HG02973 (cell line): ENCODE measurements around the gene RAB34.
A peak's percentile ranks its signal among the peaks of the same experiment; 100 is the strongest.

Experiments used
- ATAC-seq: cut with Tn5 transposase; IDR thresholded peaks from one replicate; pipeline ENCODE4 v1.9.1; 2021; ENCODE audit warnings: moderate library complexity; ENCODE audit not compliant: unreplicated experiment

Gene RAB34

GRCh38 chr17:28712705-28713415, 4.8 kb downstream of the RAB34 start:
- no peak for ATAC-seq

DNA sequence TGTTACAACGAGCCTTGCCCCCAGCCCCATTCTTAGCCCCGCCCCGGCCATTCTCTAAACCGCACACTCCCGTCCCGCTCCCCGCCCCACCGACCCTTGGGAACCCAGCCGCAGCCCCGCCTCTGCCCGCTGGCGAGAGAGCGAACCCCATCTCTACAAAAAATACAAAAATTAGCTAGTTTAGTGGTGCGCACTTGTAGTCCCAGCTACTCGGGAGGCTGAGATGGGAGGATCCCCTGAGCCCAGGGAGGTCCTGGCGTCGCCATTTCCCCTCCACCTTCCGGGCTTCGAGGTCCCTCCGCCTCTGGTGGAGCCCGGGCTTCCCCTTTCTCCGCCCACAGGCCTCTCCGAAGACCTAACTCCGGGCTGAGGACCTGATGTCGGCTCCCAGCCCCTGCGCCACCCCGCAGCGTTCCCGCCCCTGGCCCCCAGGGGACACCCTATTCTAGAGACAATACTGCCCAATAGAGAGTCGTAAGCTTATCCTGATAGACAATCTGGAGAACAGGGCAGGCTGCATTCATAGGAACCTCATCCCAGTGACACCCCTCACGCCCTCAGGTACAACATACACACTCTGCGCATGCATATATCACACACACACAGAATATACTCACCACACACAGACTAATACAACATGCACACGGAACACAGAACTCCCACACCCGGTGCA, 5.5 kb downstream of the RAB34 start:
- peak; percentile 34 for ATAC-seq

DNA sequence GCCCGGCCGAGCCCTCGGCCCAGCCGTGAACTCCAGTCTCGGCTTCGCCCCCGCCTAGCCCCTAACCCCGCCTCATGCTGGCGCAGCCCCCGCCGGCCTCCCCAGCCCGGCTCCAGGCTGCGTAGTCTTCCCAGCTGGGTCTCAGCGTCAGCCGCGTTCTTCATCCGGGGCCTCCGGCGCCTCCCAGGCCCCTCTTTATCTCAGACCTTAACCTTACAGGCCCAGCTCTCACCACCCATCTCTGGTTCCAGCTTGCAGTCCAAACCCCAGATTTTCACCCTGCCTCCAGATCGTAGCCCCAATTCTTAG, 6.0 kb downstream of the RAB34 start, which contains the start of gene PROCA1:
Gene PROCA1, minus strand, starts transcription at position 166 of the 309 bp plus-strand sequence. CDS start 228 bp downstream, outside the sequence.
- ATAC-seq: peak; percentile 23

DNA sequence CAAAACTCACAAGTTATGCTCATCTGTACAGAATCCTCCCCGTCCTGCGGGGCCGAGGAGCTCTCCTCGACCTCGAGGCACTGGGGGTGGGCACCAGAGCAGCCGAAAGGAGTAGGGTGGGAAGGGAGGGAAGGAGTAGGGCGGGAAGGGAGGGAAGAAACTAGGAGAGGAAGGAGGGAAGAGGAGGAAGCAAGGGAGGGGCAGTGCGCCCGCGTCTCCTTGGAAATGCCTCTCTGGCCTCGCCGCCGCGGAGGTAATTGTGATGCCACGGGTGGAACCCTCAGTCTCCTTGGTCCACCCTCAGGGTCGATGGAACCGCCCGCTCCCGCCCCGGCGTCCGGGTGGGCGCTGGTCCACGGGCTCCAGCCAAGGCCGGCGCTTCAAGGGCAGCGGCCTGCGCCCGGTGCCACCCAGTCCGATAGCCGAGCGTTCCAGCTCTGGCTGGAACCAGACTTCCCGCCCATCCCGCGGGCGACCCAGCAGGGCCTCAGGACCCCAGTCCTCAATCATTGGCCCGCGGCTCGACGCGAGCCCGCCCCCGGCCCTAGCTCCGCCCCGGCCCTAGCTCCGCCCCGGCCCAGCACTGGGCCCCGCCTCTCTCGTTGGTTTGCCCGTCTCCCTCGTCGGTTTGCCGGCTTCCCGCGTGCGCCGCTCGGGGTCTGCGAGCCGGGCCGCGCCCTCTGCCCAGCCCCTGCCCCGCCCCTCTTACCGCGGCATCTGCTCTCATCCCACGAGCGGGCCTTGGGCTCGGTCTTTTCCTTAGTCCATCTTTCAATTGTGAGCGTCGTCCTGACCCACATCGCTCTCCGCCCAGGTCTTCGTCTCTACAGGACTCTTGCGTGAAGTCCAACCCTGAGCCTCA, 6.6 kb downstream of the RAB34 start:
- ATAC-seq: peak; percentile 52

- ATAC-seq: no peak
Observed at GRCh38 chr17:28707339-28707720, 10.3 kb downstream of the RAB34 start.

DNA sequence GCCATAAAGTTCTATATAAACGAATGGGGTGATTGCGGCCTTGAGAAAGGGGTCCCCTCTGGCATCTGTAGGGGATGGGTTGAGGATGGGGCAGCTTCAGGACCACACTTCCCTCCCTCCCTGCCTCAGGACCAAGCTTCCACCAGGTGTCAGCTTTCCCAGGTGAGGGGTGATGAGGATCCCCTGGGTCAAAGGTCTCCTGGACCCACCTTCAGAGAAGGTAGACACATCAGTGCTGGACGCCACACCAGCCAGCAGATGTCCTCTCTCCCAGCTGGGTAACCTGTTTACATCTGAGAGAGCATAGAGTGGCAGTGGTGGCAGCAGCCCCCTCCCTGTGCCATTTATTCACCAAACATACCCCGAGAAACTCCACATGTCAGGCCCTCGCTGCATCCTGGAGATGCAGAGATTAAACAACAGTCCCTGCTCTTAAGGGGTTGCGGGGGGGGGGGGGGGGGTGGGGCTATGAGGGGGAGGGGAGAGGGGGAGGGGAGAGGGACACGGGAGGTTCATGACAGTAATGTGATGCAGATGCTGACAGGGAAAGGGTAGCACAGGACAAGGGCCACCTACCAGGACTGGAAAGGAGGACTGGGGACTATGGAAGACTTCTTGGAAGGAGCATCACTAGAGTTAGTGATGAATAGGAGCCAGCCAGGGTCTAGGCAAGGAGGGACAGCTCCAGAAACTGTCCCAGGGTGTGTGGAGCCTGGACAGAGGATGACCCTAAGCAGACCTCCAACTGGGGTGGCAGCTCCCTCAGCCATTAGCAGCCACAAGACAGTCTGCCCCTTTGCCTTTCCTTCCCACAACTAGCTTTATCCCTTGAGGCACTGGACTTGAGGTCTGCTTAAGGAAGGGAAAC, 11.0 kb downstream of the RAB34 start:
- no peak for ATAC-seq

GRCh38 chr17:28705728-28706334, 11.8 kb downstream of the RAB34 start:
- no peak for ATAC-seq

DNA sequence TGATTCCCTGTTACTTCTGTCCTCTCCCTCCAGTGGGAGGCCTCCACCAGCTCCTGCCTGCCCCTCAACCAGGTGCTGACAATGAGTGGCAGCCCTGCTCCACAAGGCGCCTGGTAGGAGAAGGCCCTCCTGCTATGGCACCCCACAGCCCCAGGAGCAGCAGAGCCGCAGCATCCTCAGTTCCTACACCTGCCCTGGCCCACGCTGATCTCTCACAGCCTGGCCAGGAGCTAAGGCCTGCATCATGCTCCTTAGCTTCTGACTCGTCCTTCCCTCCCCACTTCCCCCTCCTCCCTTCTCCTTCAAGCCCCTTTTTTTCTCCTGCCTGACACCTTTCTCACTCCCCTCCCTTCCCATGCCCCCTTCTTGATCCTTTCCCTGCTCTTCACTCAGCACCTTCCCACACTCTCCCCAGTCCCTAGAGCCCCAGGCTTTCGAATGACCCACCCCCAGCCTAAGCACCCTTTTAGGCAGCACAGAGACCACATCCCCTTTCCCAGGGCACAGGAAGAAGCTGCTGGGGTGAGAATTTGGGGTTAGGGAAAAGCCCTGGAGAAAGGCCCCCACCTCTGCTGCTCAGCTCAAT, 12.5 kb downstream of the RAB34 start:
- ATAC-seq: no peak

DNA sequence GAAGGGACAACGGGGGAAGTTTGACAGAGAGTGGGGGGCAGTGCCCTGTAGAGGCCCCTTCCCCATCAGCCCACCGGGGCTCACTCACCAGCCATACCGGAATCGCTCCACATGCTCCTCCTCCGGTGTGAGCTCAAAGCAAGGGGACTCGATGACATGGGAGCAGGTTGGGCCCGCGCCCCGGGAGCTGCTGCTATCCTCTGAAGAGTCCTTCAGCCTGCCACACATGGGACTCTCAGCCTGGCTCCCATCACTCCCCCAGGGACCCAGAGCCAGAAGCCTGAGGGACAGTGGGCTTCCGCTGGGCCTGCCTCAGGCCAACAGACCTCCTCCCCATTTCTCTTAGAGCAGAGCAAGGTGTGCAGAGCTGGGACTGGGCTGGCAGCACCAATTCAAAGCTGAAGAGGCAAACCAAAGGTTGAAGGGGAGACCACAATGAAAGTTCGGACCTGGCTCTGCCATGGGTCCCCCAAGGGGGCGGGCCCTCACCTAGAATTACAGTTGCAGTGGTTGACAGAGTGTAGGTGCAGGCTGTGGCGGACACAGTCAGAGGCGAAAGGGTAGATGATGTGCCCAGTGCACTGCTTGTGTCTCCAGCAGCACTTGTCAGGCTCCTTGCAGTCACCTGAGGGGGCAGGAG, 13.3 kb downstream of the RAB34 start:
- ATAC-seq: no peak

DNA sequence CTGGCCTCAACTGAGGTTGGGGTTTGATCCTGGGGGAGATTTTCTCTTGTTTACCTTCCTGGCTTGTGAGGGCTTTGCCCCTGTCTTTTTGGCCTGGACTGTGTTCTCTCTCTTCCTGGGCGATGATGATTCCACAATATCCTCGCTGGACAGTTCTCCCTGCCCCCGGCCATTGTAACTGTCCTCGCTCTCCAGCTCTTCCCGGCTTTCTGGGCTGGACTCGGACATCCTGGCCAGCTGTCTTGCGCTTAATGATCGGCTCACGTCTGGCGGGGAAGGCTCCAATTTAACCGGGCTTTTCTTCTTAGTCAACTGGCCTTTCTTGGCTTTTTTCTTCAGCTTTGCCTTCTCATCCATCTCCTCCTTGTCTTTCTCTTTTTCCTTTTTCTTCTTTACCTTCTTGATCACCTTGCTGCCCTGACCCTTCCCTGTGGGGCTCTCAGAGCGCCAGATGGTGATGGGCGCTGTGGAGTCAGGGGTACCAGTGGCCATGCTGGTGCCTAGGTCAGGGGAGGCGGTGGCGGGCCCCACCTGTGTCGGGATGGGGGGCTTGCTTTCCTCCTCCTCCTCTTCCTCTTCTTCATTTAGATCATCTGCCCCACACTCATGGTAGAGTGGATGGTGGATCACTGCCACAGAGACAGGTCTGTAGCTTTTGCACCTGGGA, 14.0 kb downstream of the RAB34 start:
- ATAC-seq: no peak

GRCh38 chr17:28702752-28703150, 14.9 kb downstream of the RAB34 start:
- ATAC-seq: no peak

DNA sequence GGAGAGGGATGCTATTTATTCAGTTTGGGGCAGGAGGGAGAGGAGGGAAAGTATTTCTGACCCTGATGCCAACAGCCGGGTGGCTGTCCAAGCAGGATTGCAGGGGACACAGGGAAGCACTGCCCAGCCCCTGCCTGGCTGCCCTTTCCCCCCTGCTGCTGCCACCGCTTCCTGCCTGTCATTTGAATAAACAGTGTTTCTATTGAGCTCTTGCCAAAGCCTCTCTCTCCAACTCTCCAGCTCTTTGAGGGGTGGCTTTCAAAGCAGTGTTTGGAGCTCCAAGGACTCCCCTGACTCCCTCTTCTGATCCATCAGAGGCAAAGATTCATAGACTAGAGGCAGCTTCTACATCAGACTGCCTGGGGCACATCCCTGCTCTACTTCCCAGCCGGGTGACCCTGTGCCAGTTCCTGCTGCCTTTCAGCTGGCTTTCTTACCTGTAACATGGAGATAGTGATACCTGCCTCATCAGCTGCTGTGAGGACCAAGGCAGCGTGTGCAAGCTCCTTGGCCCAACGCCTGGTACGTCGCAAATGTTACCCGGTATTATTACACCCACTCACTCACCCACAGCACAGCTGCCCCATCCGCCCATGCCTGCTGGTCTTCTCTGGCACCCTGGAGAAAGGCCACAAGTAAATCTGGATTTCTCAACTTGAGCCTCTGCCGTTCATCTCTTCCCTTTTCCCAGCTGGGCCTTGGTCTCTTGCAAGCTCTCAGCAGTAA, 15.5 kb downstream of the RAB34 start:
- ATAC-seq: no peak

DNA sequence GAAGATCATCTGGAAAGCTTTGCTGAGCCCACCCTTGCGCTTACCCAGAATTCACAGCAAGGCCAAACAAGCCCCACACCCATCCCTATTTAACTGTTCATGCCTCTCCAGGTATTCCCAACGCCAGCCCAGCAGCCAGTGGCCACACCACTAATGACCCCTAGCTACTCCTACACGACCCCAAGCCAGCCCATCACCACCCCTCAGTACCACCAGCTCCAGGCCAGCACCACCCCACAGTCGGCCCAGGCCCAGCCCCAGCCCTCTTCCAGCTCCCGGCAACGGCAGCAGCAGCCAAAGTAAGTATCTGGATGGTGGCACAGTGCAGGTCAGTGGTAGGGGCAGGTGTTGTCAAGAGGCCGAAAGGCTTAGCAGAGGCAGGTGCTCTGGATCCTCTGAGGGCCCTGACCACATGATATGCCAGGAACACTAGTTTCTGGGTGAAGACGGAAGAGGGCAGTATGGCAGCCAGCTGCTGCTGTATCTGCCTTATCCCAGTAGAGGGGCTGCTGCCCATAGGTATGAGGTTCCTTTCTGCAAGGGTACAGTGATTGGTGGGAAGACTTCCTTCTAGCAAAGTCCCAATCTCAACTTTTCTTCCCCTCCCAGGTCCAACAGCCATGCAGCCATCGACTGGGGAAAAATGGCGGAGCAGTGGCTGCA, 16.7 kb downstream of the RAB34 start:
- no peak for ATAC-seq

GRCh38 chr17:28700278-28700677, 17.4 kb downstream of the RAB34 start:
- no peak for ATAC-seq

GRCh38 chr17:28698253-28698941, 19.3 kb downstream of the RAB34 start:
- no peak for ATAC-seq

DNA sequence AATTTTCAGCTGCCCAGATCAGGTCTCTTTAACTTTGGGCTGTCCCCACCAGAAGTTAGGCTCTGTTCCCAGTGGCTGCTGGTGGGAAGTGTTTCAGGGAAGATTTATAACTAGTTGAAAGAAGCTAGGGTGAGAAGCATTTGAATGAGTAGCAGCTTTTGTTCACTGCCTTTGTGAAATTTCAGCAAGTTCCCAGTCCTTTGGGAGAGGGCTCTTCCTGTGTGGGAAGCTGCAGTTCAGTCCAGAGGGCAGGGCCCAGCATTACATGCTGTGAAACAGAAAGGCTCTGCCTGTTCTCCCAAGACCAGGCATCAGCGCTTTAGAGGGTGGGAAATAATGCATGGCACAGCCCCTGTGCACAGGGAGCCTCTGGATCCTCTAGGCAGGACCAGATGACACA, 23.8 kb downstream of the RAB34 start:
- no peak for ATAC-seq

GRCh38 chr17:28689011-28689410, 28.7 kb downstream of the RAB34 start:
- ATAC-seq: no peak
